Measurements from ENCODE around the gene DLG2. TPM values are rescaled to one million over a fixed set of nuclear protein-coding genes. Genes with fewer than 3 reads are reported as not detected.

Gene DLG2
- total and polyA plus RNA-seq, 4 donors: 0.30 to 5.5 (median 0.68) TPM

GRCh38 chr11:83558281-83558680 lies 2068.9 kb downstream of the DLG2 start:
- H3K9ac ChIP-seq (ENCODE audit: low read depth in 1 of 2, low read length in 2 of 2): no peak overlapping the region
- TF ChIP-seq JUND (IDR thresholded peaks at IDR 0.05) (no peak), ATF3 (IDR thresholded peaks at IDR 0.05) (no peak), EGR1 (IDR thresholded peaks at IDR 0.05; ENCODE audit: low read depth in 2 of 2) (no peak), CTCF (IDR thresholded peaks at IDR 0.05; ENCODE audit: low read depth, low read length, missing input control) (no peak), REST (IDR thresholded peaks at IDR 0.05) (no peak), NR2F2 (IDR thresholded peaks at IDR 0.05) (no peak), RAD21 (IDR thresholded peaks at IDR 0.05) (no peak), TAF1 (conservative IDR thresholded peaks at IDR 0.05) (no peak), SP1 (IDR thresholded peaks at IDR 0.05) (no peak), MAX (IDR thresholded peaks at IDR 0.05) (no peak), FOXA2 (IDR thresholded peaks at IDR 0.05) (no peak), GABPA (IDR thresholded peaks at IDR 0.05 in 1 of 2, conservative IDR thresholded peaks at IDR 0.05 in 1 of 2) (no peak), ZBTB33 (IDR thresholded peaks at IDR 0.05) (no peak), RXRA (IDR thresholded peaks at IDR 0.05) (no peak), YY1 (IDR thresholded peaks at IDR 0.05) (no peak), FOXA1 (IDR thresholded peaks at IDR 0.05) (no peak), HNF4G (IDR thresholded peaks at IDR 0.05) (no peak), HNF4A (conservative IDR thresholded peaks at IDR 0.05) (no peak)
- no peaks in the 10 kb centered on the region for H3K4me1 ChIP-seq (ENCODE audit: control insufficient read depth in 4 of 4, insufficient read depth in 4 of 4, low read length in 3 of 4)
- no peaks in the 10 kb centered on the region for H3K36me3 ChIP-seq (ENCODE audit: control insufficient read depth in 4 of 4, insufficient read depth in 3 of 4, low read depth in 1 of 4, low read length in 3 of 4)
- H3K27me3 ChIP-seq (ENCODE audit: control insufficient read depth in 4 of 4, insufficient read depth in 4 of 4, low read length in 3 of 4): no peaks in the 10 kb centered on the region
- WGBS: 93% methylated on average over 2 of the region's 2 CpGs
- no peak for DNase-seq (ENCODE audit: low spot score)
- H3K4me3 ChIP-seq (ENCODE audit: low read depth in 1 of 3, low read length in 3 of 3): no peak overlapping the region
- H3K9me3 ChIP-seq (ENCODE audit: control insufficient read depth in 4 of 4, low read length in 3 of 4): no peaks in the 10 kb centered on the region
- H3K27ac ChIP-seq (ENCODE audit: low read depth in 1 of 2, low read length in 2 of 2): no peak overlapping the region
